HepG2 (cell line): ENCODE data around the gene MPC1. TPM values are rescaled to one million over a fixed set of nuclear protein-coding genes. Genes with fewer than 3 reads are reported as not detected.

ENCODE experiments used
- CBX5 ChIP-seq: sonication (generic); formaldehyde crosslinking; IDR thresholded peaks from 2 replicates; pipeline ENCODE4 v1.4.0; 2020; ENCODE audit warnings: missing genetic modification reagents, borderline replicate concordance
- ELF3 ChIP-seq: IDR thresholded peaks from 2 replicates; pipeline ENCODE4 v1.6.1; 2016; ENCODE audit warnings: missing genetic modification reagents, missing compliant biosample characterization
- FUBP1 ChIP-seq: sonication (generic); formaldehyde crosslinking; IDR thresholded peaks from 2 replicates; pipeline ENCODE4 v1.5.1; 2020; ENCODE audit warnings: missing genetic modification reagents, mild to moderate bottlenecking, borderline replicate concordance
- HNF1B ChIP-seq: sonication (generic); formaldehyde crosslinking; IDR thresholded peaks from 2 replicates; pipeline ENCODE4 v1.5.1; 2020; ENCODE audit warnings: mild to moderate bottlenecking, moderate library complexity, missing genetic modification reagents
- KDM6A ChIP-seq: IDR thresholded peaks from 2 replicates; pipeline ENCODE4 v1.6.1; 2016; ENCODE audit warnings: low read depth
- PAX8 ChIP-seq: sonication (generic); formaldehyde crosslinking; IDR thresholded peaks from 2 replicates; pipeline ENCODE4 v1.8.0; 2022; ENCODE audit warnings: mild to moderate bottlenecking, missing genetic modification reagents, borderline replicate concordance
- PHF21A ChIP-seq: sonication (generic); formaldehyde crosslinking; IDR thresholded peaks from 2 replicates; pipeline ENCODE4 v1.5.0; 2020; ENCODE audit warnings: mild to moderate bottlenecking, missing genetic modification reagents
- SRSF1 ChIP-seq: fragments of 200-400 bp; formaldehyde crosslinking; optimal IDR thresholded peaks from 2 replicates; pipeline ENCODE3; 2017; ENCODE audit warnings: mild to moderate bottlenecking, low read depth, low read length, moderate library complexity
- TERF1 ChIP-seq: sonication (generic); formaldehyde crosslinking; IDR thresholded peaks from 2 replicates; pipeline ENCODE4 v1.8.0; 2022; ENCODE audit warnings: mild to moderate bottlenecking, missing genetic modification reagents, moderate library complexity
- U2AF2 ChIP-seq: fragments of 200-400 bp; formaldehyde crosslinking; IDR thresholded peaks from 2 replicates; pipeline ENCODE4 v1.6.1; 2017; ENCODE audit warnings: low read depth, mild to moderate bottlenecking, low read length
- XBP1 ChIP-seq: sonication (generic); formaldehyde crosslinking; IDR thresholded peaks from 2 replicates; pipeline ENCODE4 v1.5.0; 2020; ENCODE audit warnings: missing genetic modification reagents
- ZBTB43 ChIP-seq: sonication (generic); formaldehyde crosslinking; conservative IDR thresholded peaks from 2 replicates; pipeline ENCODE4 v1.4.0; 2020; ENCODE audit warnings: missing genetic modification reagents
- ZNF12 ChIP-seq: sonication (generic); formaldehyde crosslinking; IDR thresholded peaks from 2 replicates; pipeline ENCODE4 v1.5.0; 2020; ENCODE audit warnings: missing genetic modification reagents
- ZNF180 ChIP-seq: sonication (generic); formaldehyde crosslinking; IDR thresholded peaks from 2 replicates; pipeline ENCODE4 v1.4.0; 2020; ENCODE audit warnings: low read depth, missing genetic modification reagents, borderline replicate concordance
- ZNF326 ChIP-seq: sonication (generic); formaldehyde crosslinking; IDR thresholded peaks from 2 replicates; pipeline ENCODE4 v1.4.0; 2020; ENCODE audit warnings: missing genetic modification reagents, borderline replicate concordance
- ZNF33B ChIP-seq: sonication (generic); formaldehyde crosslinking; IDR thresholded peaks from 2 replicates; pipeline ENCODE4 v1.5.1; 2020; ENCODE audit warnings: mild to moderate bottlenecking, missing genetic modification reagents
- ZNF354B ChIP-seq: sonication (generic); formaldehyde crosslinking; IDR thresholded peaks from 2 replicates; pipeline ENCODE4 v1.8.0; 2022; ENCODE audit warnings: mild to moderate bottlenecking, missing genetic modification reagents
- ZNF382 ChIP-seq: sonication (generic); formaldehyde crosslinking; IDR thresholded peaks from 2 replicates; pipeline ENCODE4 v1.5.0; 2020; ENCODE audit warnings: missing genetic modification reagents, mild to moderate bottlenecking, borderline replicate concordance
- ZNF414 ChIP-seq: sonication (generic); formaldehyde crosslinking; IDR thresholded peaks from 2 replicates; pipeline ENCODE4 v1.5.0; 2020; ENCODE audit warnings: missing genetic modification reagents
- ZNF432 ChIP-seq: sonication (generic); formaldehyde crosslinking; IDR thresholded peaks from 2 replicates; pipeline ENCODE4 v1.5.0; 2020; ENCODE audit warnings: missing genetic modification reagents, mild to moderate bottlenecking, borderline replicate concordance
- ZNF558 ChIP-seq: sonication (generic); formaldehyde crosslinking; IDR thresholded peaks from 2 replicates; pipeline ENCODE4 v1.9.0; 2022; ENCODE audit warnings: mild to moderate bottlenecking, missing genetic modification reagents, borderline replicate concordance
- ZNF572 ChIP-seq: sonication (generic); formaldehyde crosslinking; IDR thresholded peaks from 2 replicates; pipeline ENCODE4 v1.5.1; 2020; ENCODE audit warnings: mild to moderate bottlenecking, missing genetic modification reagents
- ZNF577 ChIP-seq: sonication (generic); formaldehyde crosslinking; IDR thresholded peaks from 2 replicates; pipeline ENCODE4 v1.4.0; 2020; ENCODE audit warnings: mild to moderate bottlenecking, low read depth, missing genetic modification reagents, borderline replicate concordance
- polyA plus RNA-seq, 8 experiments: library from polyadenylated mRNA; depleted of rRNA in 3 of 8; stranded (reverse) in 7 of 8; unstranded in 1 of 8; fragments of >200 nt; fragmentation: Illumina TruSeq in 4 of 8; extraction: Trizol in 4 of 8; gene quantifications; 2 replicates each; pipeline versions ENCODE4 v1.2.1 to v1.2.3, GENCODE V29; 2011 to 2016; ENCODE audit warnings: low read depth in 4 of 8, missing spikeins in 1 of 8, mixed read lengths in 1 of 8; ENCODE audit not compliant: insufficient read depth in 1 of 8
- total RNA-seq, 5 experiments: library from RNA; depleted of rRNA; stranded (reverse); fragments of >200 nt; fragmentation: Illumina TruSeq; extraction: Trizol; gene quantifications; 2 replicates each; pipeline ENCODE4 v1.2.3, GENCODE V29; 2016; ENCODE audit warnings: low read depth in 1 of 5

The MPC1 gene
- total and polyA plus RNA-seq, 2 of the 13 experiments (the other 11 are each of a cell fraction or from before 2014, with no cell fraction given): 189 to 214 TPM

GRCh38 chr6:166342349-166343149 is 40.2 kb downstream of the MPC1 start, which contains the start of gene SFT2D1 (continued):
- TF ChIP-seq ZNF432 (CRISPR knock-in tag) (no peak), U2AF2 (no peak), ZNF326 (CRISPR knock-in tag) (no peak), CBX5 (CRISPR knock-in tag) (peak; percentile 90), ZNF354B (CRISPR knock-in tag) (0 out of 2 replicates have a peak, but pooled peaks have one; percentile 26), ZNF572 (CRISPR knock-in tag) (peak; percentile 85), ZNF180 (peak; percentile 76; the same call in 1 of the 2 replicates), ZNF12 (CRISPR knock-in tag) (no peak; the same call in 1 of the 2 replicates), ZBTB43 (CRISPR knock-in tag) (peak; percentile 49; the same call in 1 of the 2 replicates), FUBP1 (CRISPR knock-in tag) (no peak; the same call in 1 of the 2 replicates), SRSF1 (peak; percentile 84), KDM6A (CRISPR knock-in tag) (no peak), PHF21A (CRISPR knock-in tag) (peak; percentile 80; the same call in 1 of the 2 replicates), TERF1 (CRISPR knock-in tag) (no peak), ZNF382 (CRISPR knock-in tag) (no peak), PAX8 (CRISPR knock-in tag) (peak; percentile 63; the same call in 1 of the 2 replicates), XBP1 (no peak; the same call in none of the 2 replicates), ZNF33B (0 out of 2 replicates have a peak, but pooled peaks have one; percentile 49), ELF3 (peak; percentile 93), ZNF414 (CRISPR knock-in tag) (peak; percentile 83), ZNF558 (CRISPR knock-in tag) (peak; percentile 97), HNF1B (CRISPR knock-in tag) (peak; percentile 98), ZNF577 (no peak)
